Uterus (tissue), 4 donors: Measurements from ENCODE around the gene CD81. TPM values are rescaled to one million over a fixed set of nuclear protein-coding genes. Genes with fewer than 3 reads are reported as not detected.
"Not testable (repeated sequence)": the region's sequence is repeated elsewhere in the genome, so short reads cannot be mapped to it uniquely, and the experiment has no call there.

Source experiments
- DNase-seq, 2 donors: peaks; one replicate each; pipeline ENCODE4 v3.0.0-alpha.2; 2019 to 2020
- H3K27ac ChIP-seq, 2 donors: fragments of 200-600 bp; sonication (generic); 1 replicate in 1 of 2; 2 replicates in 1 of 2; pipeline ENCODE4 v1.5.1; 2016 to 2018
- H3K27me3 ChIP-seq, 2 donors: fragments of 200-600 bp; sonication (generic); one replicate each; pipeline ENCODE4 v1.5.1; 2018 to 2019; ENCODE audit warnings: control low read depth in 1 of 2
- H3K36me3 ChIP-seq, 2 donors: fragments of 200-600 bp; sonication (generic); one replicate each; pipeline ENCODE4 v1.5.1; 2019; ENCODE audit warnings: control low read depth in 1 of 2
- H3K4me1 ChIP-seq, 2 donors: fragments of 200-600 bp; sonication (generic); one replicate each; pipeline ENCODE4 v1.5.1; 2018 to 2019; ENCODE audit warnings: control low read depth in 1 of 2
- H3K4me3 ChIP-seq, 2 donors: fragments of 200-600 bp; sonication (generic); 1 replicate in 1 of 2; 2 replicates in 1 of 2; pipeline ENCODE4 v1.5.1; 2018 to 2019; ENCODE audit warnings: mild to moderate bottlenecking in 1 of 2
- H3K9me3 ChIP-seq, 2 donors: fragments of 200-600 bp; sonication (generic); one replicate each; pipeline ENCODE4 v1.5.1; 2019; ENCODE audit warnings: control low read depth in 1 of 2
- CTCF ChIP-seq, 4 experiments: fragments of 200-600 bp in 2 of 4; fragments of 450-650 bp in 2 of 4; sonication (generic) in 2 of 4; IDR thresholded peaks; one replicate each; pipeline ENCODE4 v1.5.1; 2016 to 2019; ENCODE audit warnings: antibody characterized with exemption in 4 of 4, mild to moderate bottlenecking in 2 of 4, moderate library complexity in 1 of 4
- POLR2A ChIP-seq, 2 donors: fragments of 450-650 bp; IDR thresholded peaks; one replicate each; pipeline ENCODE4 v1.6.1; 2016; ENCODE audit warnings: antibody characterized with exemption in 2 of 2, mild to moderate bottlenecking in 1 of 2, moderate library complexity in 1 of 2
- intact Hi-C: fragments of 100-400 bp; cut with DNase I; formaldehyde crosslinking; loops from one replicate; pipeline ENCODE4 v1.15.1; 2023; ENCODE audit warnings: low total_unique reads
- total RNA-seq, 4 donors: library from RNA; depleted of rRNA in 3 of 4; stranded (reverse); fragments of >200 nt in 3 of 4; gene quantifications; one replicate each; pipeline versions ENCODE4 v1.1.0 to v1.2.4, GENCODE V29; 2014 to 2023
- donor health status: DM: yes; HTN: yes; CAD: no.

Gene CD81
- total RNA-seq, 4 donors from 2014 or later, result 394 to 852 (median 626) TPM

GRCh38 chr11:2331404-2331803 lies 45.7 kb upstream of the CD81 start:
- Histone ChIP-seq H3K27me3 (no peaks in the 10 kb centered on the region), H3K9me3 (no peaks in the 10 kb centered on the region), H3K36me3 (no peaks in the 10 kb centered on the region), H3K27ac (no peak overlapping the region), H3K4me1 (no peaks in the 10 kb centered on the region), H3K4me3 (no peak overlapping the region)
- TF ChIP-seq POLR2A (IDR thresholded peaks at IDR 0.05) (no peak), CTCF (IDR thresholded peaks at IDR 0.05) (no peak)
- intact Hi-C loops, result no loop called here
- DNase-seq, result no peak

- H3K4me3 ChIP-seq, H3K4me1 ChIP-seq, H3K27ac ChIP-seq, intact Hi-C loops, H3K36me3 ChIP-seq, H3K27me3 ChIP-seq, DNase-seq, H3K9me3 ChIP-seq: not testable (repeated sequence)
Observed at GRCh38 chr11:2332569-2332968, 44.5 kb upstream of the CD81 start.

- H3K4me3 ChIP-seq, H3K4me1 ChIP-seq, H3K36me3 ChIP-seq, H3K27ac ChIP-seq, DNase-seq, intact Hi-C loops, H3K9me3 ChIP-seq, H3K27me3 ChIP-seq: not testable (repeated sequence)
Observed at GRCh38 chr11:2333486-2334205, 43.5 kb upstream of the CD81 start.

GRCh38 chr11:2335286-2335685 lies 41.8 kb upstream of the CD81 start:
- H3K27ac ChIP-seq, DNase-seq, H3K27me3 ChIP-seq, H3K4me1 ChIP-seq, H3K9me3 ChIP-seq, intact Hi-C loops, H3K4me3 ChIP-seq, H3K36me3 ChIP-seq: not testable (repeated sequence)

DNA sequence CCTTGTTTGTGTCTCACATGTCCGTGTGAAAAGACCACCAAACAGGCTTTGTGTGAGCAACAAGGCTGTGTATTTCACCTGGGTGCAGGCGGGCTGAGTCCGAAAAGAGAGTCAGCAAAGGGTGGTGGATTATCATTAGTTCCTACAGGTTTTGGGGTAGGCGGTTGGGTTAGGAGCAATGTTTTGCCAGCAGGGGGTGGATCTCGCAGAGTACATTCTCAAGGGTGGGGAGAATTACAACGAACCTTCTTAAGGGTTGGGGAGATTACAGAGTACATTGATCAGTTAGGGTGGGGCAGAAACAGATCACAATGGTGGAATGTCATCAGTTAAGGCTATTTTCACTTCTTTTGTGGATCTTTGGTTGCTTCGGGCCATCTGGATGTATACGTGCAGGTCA lies 38.4 kb upstream of the CD81 start:
- intact Hi-C loops, DNase-seq, H3K4me1 ChIP-seq: not testable (repeated sequence)

DNA sequence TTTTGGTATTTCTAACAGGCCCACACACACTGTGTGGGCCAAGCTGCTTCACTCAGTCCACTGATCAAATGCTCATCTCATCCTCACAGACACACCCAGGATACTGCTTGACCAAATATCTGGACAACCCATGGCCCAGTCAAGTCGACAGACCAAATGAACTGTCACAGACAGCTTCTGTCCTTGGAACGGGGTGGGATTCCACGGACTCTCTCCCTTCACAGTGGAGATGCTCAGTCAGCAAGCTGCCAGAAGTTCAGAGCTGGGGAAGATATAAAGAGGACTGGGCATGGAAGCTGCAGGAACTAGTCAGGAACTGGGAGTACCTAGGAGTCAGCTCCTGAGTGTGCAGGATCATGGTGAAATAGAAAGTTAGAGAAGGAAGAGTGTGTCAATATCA lies 34.6 kb upstream of the CD81 start:
- no peaks in the 10 kb centered on the region for H3K4me1 ChIP-seq
- no peak overlapping the region for H3K27ac ChIP-seq
- intact Hi-C loops, result no loop called here
- H3K36me3 ChIP-seq, result no peaks in the 10 kb centered on the region
- TF ChIP-seq POLR2A (IDR thresholded peaks at IDR 0.05) (no peak), CTCF (IDR thresholded peaks at IDR 0.05) (no peak)
- no peaks in the 10 kb centered on the region for H3K27me3 ChIP-seq
- no peaks in the 10 kb centered on the region for H3K9me3 ChIP-seq
- DNase-seq, result no peak
- no peak overlapping the region for H3K4me3 ChIP-seq

More for the DNA sequence above, 38.4 kb upstream of the CD81 start:
- not testable (repeated sequence) for H3K27ac ChIP-seq, H3K36me3 ChIP-seq, H3K9me3 ChIP-seq, H3K4me3 ChIP-seq, H3K27me3 ChIP-seq

DNA sequence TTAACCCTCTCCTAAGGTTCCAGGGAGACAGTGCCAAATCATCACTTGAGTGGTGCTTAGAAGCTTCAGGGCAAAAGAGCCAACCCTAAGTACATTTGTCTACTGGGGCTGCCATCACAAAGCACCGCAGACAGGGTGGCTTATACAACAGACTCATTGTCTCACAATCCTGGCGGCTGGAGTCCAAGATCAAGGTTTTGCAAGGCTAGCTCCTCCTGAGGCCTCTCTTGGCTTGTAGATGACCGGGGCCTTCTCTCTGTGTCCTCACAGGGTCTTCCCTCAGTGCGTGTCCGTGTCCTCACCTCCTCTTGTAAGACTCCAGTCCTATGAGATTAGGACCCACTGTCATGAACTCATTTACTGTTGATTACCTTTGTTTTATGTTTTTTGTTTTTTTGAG lies 34.1 kb upstream of the CD81 start:
- Histone ChIP-seq H3K4me3 (no peak overlapping the region), H3K27me3 (no peaks in the 10 kb centered on the region), H3K27ac (no peak overlapping the region), H3K4me1 (no peaks in the 10 kb centered on the region), H3K36me3 (no peaks in the 10 kb centered on the region), H3K9me3 (no peaks in the 10 kb centered on the region)
- DNase-seq, result no peak
- no peak for TF ChIP-seq CTCF (IDR thresholded peaks at IDR 0.05)
- TF ChIP-seq POLR2A (IDR thresholded peaks at IDR 0.05), result no peak
- intact Hi-C loops, result no loop called here
